Measurements from ENCODE around the gene IGLL1. TPM values are rescaled to one million over a fixed set of nuclear protein-coding genes. Genes with fewer than 3 reads are reported as not detected.
"Not testable (repeated sequence)": the region's sequence is repeated elsewhere in the genome, so short reads cannot be mapped to it uniquely, and the experiment has no call there.

Gene IGLL1
- total RNA-seq, result not detected

- DNase-seq (ENCODE audit: low spot score in 2 of 2), result no peak
- TF ChIP-seq POLR2A (IDR thresholded peaks at IDR 0.05) (no peak), CTCF (IDR thresholded peaks at IDR 0.05) (no peak)
- intact Hi-C loops (cut with DNase I; ENCODE audit: low total_unique reads), result no loop called here
- 80 to 82% methylated on average over 12 of the region's 12 CpGs for WGBS, 2 donors
- H3K4me3 ChIP-seq (ENCODE audit: low read depth, poor library complexity, severe bottlenecking), result no peak within 1 kb of the TSS
Measured at GRCh38 chr22:23579870-23580575, at the start of gene IGLL1. Gene IGLL1, minus strand, starts transcription at chr22:23580290. Its CDS starts 100 bp downstream, at chr22:23580190.

GRCh38 chr22:23628056-23628743 is 48.1 kb upstream of the IGLL1 start:
- DNase-seq (ENCODE audit: low spot score in 2 of 2); H3K4me3 ChIP-seq (ENCODE audit: low read depth, poor library complexity, severe bottlenecking); intact Hi-C loops (cut with DNase I; ENCODE audit: low total_unique reads): not testable (repeated sequence)
- WGBS, 2 donors, result 73 to 74% methylated on average over 6 of the region's 6 CpGs

DNA sequence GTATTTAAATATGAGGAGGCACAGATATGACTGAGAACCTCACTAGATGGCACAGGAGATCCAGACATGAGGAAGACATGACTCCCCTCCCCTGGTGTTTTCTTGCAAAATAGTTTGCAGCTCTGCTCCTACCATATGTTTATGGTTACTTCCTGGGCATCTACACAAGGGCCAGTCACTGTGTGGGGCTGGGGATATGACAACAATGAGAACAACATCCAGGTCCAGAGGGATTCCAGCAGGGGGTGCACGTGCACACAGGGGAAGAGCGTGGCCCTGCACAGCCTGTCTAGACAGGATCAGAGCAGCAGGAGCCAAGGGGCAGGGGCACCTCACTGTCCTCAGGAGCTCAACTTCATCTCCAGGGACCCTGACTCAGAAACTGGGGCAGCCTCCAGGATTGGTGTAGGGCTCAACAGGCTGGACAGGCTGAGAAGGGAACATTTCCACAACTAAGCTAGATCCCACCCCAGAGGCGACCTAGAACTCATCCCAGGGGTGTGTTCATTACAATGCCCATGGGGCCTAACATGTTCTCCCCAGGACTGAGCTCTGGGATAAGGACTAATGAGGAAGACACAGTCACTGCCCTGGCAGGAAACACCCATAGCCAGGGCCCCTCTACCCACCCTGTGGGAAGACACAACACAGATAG is 47.4 kb upstream of the IGLL1 start:
- H3K4me3 ChIP-seq (ENCODE audit: low read depth, poor library complexity, severe bottlenecking); DNase-seq (ENCODE audit: low spot score in 2 of 2); intact Hi-C loops (cut with DNase I; ENCODE audit: low total_unique reads): not testable (repeated sequence)
- 66 to 71% methylated on average over 3 of the region's 3 CpGs for WGBS, 2 donors

GRCh38 chr22:23626286-23626975 is 46.3 kb upstream of the IGLL1 start:
- no peak overlapping the region for H3K4me3 ChIP-seq (ENCODE audit: low read depth, poor library complexity, severe bottlenecking)
- intact Hi-C loops (cut with DNase I; ENCODE audit: low total_unique reads), result no loop called here
- WGBS, 2 donors, result 82 to 88% methylated on average over 2 of the region's 2 CpGs
- TF ChIP-seq CTCF (IDR thresholded peaks at IDR 0.05) (no peak), POLR2A (IDR thresholded peaks at IDR 0.05) (no peak)
- no peak for DNase-seq (ENCODE audit: low spot score in 2 of 2)

DNA sequence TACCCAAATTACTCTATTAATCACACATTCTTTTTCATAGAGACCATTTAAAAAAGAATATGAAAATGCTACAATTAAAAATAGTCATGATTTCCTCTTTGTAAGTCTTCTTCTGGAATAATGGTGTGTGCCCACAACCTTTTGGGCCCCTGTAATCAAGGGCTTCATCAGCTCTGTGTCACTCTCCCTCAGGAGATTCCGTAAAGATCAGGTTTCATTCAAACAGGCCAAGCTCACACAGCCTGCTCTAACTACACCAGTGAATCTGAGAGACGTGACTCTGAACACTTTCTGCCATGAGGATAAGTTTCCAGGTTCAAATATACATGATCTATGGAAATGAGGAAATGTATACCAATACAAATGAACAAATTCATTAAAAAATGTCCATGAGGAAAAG is 42.5 kb upstream of the IGLL1 start:
- DNase-seq (ENCODE audit: low spot score in 2 of 2), result no peak
- TF ChIP-seq CTCF (IDR thresholded peaks at IDR 0.05) (no peak), POLR2A (IDR thresholded peaks at IDR 0.05) (no peak)
- intact Hi-C loops (cut with DNase I; ENCODE audit: low total_unique reads), result no loop called here
- no peak overlapping the region for H3K4me3 ChIP-seq (ENCODE audit: low read depth, poor library complexity, severe bottlenecking)
- 69 to 98% methylated on average over 2 of the region's 2 CpGs for WGBS, 2 donors

DNA sequence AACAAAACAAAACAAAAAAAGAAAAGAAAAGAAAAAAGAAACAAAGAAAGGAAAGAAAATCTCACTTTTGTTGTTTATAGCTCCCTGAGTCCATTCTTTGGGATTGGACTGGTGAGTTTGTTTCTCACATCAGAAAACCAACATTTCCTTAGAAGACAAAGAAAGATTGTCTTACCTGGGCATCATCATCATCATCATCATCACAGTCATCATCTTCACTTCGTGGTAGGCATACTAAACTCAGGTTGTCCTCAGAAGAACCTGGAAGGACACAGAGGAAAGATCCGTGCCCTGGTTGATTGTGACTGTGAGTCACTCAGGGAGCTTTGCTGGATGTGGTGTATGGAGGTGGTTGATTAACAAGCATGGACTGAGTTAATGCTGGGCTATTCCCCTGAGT is 41.8 kb upstream of the IGLL1 start:
- 81 to 91% methylated on average over 2 of the region's 2 CpGs for WGBS, 2 donors
- intact Hi-C loops (cut with DNase I; ENCODE audit: low total_unique reads); H3K4me3 ChIP-seq (ENCODE audit: low read depth, poor library complexity, severe bottlenecking): not testable (repeated sequence)
- peak in 1 of 2 donors; percentile 29 for DNase-seq (ENCODE audit: low spot score in 2 of 2)
